ENCODE results near the gene LRFN2. TPM values are rescaled to one million over a fixed set of nuclear protein-coding genes. Genes with fewer than 3 reads are reported as not detected.

The LRFN2 gene
- total and polyA plus RNA-seq, 4 donors = under 0.01 to 0.01 TPM; not detected in 2

- H3K9me3 ChIP-seq (ENCODE audit: control insufficient read depth in 4 of 4, low read length in 3 of 4) = no peaks in the 10 kb centered on the region
- no peaks in the 10 kb centered on the region for H3K36me3 ChIP-seq (ENCODE audit: control insufficient read depth in 4 of 4, insufficient read depth in 3 of 4, low read depth in 1 of 4, low read length in 3 of 4)
- H3K4me1 ChIP-seq (ENCODE audit: control insufficient read depth in 4 of 4, insufficient read depth in 4 of 4, low read length in 3 of 4) = peaks cover 0 to 20% (median 17%) of the 10 kb centered on the region in 4 donors
- WGBS = 75% methylated on average over 4 of the region's 4 CpGs
- H3K27ac ChIP-seq (ENCODE audit: low read depth in 1 of 2, low read length in 2 of 2) = no peak overlapping the region
- H3K27me3 ChIP-seq (ENCODE audit: control insufficient read depth in 4 of 4, insufficient read depth in 4 of 4, low read length in 3 of 4) = peaks cover 0 to 4% (median 1%) of the 10 kb centered on the region in 4 donors
- no peak overlapping the region for H3K9ac ChIP-seq (ENCODE audit: low read depth in 1 of 2, low read length in 2 of 2)
- TF ChIP-seq GABPA (IDR thresholded peaks at IDR 0.05 in 1 of 2, conservative IDR thresholded peaks at IDR 0.05 in 1 of 2) (no peak), NR2F2 (IDR thresholded peaks at IDR 0.05) (no peak), MAX (IDR thresholded peaks at IDR 0.05) (no peak), ATF3 (IDR thresholded peaks at IDR 0.05) (no peak), HNF4G (IDR thresholded peaks at IDR 0.05) (no peak), EGR1 (IDR thresholded peaks at IDR 0.05; ENCODE audit: low read depth in 2 of 2) (no peak)
- no peak overlapping the region for H3K4me3 ChIP-seq (ENCODE audit: low read depth in 1 of 3, low read length in 3 of 3)
- DNase-seq (ENCODE audit: low spot score) = no peak
Measured at GRCh38 chr6:40585223-40585622, 1.9 kb downstream of the LRFN2 start.

- H3K27me3 ChIP-seq (ENCODE audit: control insufficient read depth in 4 of 4, insufficient read depth in 4 of 4, low read length in 3 of 4) = peaks cover 0 to 4% (median 1%) of the 10 kb centered on the region in 4 donors
- H3K27ac ChIP-seq (ENCODE audit: low read depth in 1 of 2, low read length in 2 of 2) = no peak overlapping the region
- no peaks in the 10 kb centered on the region for H3K9me3 ChIP-seq (ENCODE audit: control insufficient read depth in 4 of 4, low read length in 3 of 4)
- H3K4me1 ChIP-seq (ENCODE audit: control insufficient read depth in 4 of 4, insufficient read depth in 4 of 4, low read length in 3 of 4) = peaks cover 0 to 20% (median 17%) of the 10 kb centered on the region in 4 donors
- H3K4me3 ChIP-seq (ENCODE audit: low read depth in 1 of 3, low read length in 3 of 3) = no peak overlapping the region
- 58% methylated on average over 2 of the region's 2 CpGs for WGBS
- no peak overlapping the region for H3K9ac ChIP-seq (ENCODE audit: low read depth in 1 of 2, low read length in 2 of 2)
- DNase-seq (ENCODE audit: low spot score) = no peak
- H3K36me3 ChIP-seq (ENCODE audit: control insufficient read depth in 4 of 4, insufficient read depth in 3 of 4, low read depth in 1 of 4, low read length in 3 of 4) = no peaks in the 10 kb centered on the region
- TF ChIP-seq ATF3 (IDR thresholded peaks at IDR 0.05) (no peak), ZBTB33 (IDR thresholded peaks at IDR 0.05) (no peak), HNF4G (IDR thresholded peaks at IDR 0.05) (no peak), JUND (IDR thresholded peaks at IDR 0.05) (no peak), FOXA1 (IDR thresholded peaks at IDR 0.05) (no peak), RAD21 (IDR thresholded peaks at IDR 0.05) (no peak), TAF1 (conservative IDR thresholded peaks at IDR 0.05) (no peak), GABPA (IDR thresholded peaks at IDR 0.05 in 1 of 2, conservative IDR thresholded peaks at IDR 0.05 in 1 of 2) (no peak), SP1 (IDR thresholded peaks at IDR 0.05) (no peak)
Measured at GRCh38 chr6:40584741-40585140, 2.4 kb downstream of the LRFN2 start.

- no peak overlapping the region for H3K9ac ChIP-seq (ENCODE audit: low read depth in 1 of 2, low read length in 2 of 2)
- no peaks in the 10 kb centered on the region for H3K36me3 ChIP-seq (ENCODE audit: control insufficient read depth in 4 of 4, insufficient read depth in 3 of 4, low read depth in 1 of 4, low read length in 3 of 4)
- H3K4me1 ChIP-seq (ENCODE audit: control insufficient read depth in 4 of 4, insufficient read depth in 4 of 4, low read length in 3 of 4) = peaks cover 0 to 20% (median 17%) of the 10 kb centered on the region in 4 donors
- no peak overlapping the region for H3K27ac ChIP-seq (ENCODE audit: low read depth in 1 of 2, low read length in 2 of 2)
- H3K9me3 ChIP-seq (ENCODE audit: control insufficient read depth in 4 of 4, low read length in 3 of 4) = no peaks in the 10 kb centered on the region
- DNase-seq (ENCODE audit: low spot score) = no peak
- no peak overlapping the region for H3K4me3 ChIP-seq (ENCODE audit: low read depth in 1 of 3, low read length in 3 of 3)
- WGBS = 55% methylated on average over 3 of the region's 3 CpGs
- TF ChIP-seq RXRA (IDR thresholded peaks at IDR 0.05) = no peak
- TF ChIP-seq JUND (IDR thresholded peaks at IDR 0.05) = no peak
- TF ChIP-seq FOXA2 (IDR thresholded peaks at IDR 0.05) = no peak
- no peak for TF ChIP-seq EGR1 (IDR thresholded peaks at IDR 0.05; ENCODE audit: low read depth in 2 of 2)
- no peak for TF ChIP-seq TAF1 (conservative IDR thresholded peaks at IDR 0.05)
- no peak for TF ChIP-seq REST (IDR thresholded peaks at IDR 0.05)
- no peak for TF ChIP-seq FOXA1 (IDR thresholded peaks at IDR 0.05)
- no peak for TF ChIP-seq SP1 (IDR thresholded peaks at IDR 0.05)
- H3K27me3 ChIP-seq (ENCODE audit: control insufficient read depth in 4 of 4, insufficient read depth in 4 of 4, low read length in 3 of 4) = peaks cover 0 to 2% (median 0%) of the 10 kb centered on the region in 4 donors
Measured at GRCh38 chr6:40583709-40584108, 3.5 kb downstream of the LRFN2 start.
